Stimulated activated CD4-positive, alpha-beta T cell treated with anti-CD3 and anti-CD28 coated beads, Interleukin-15, amount 100 ng/mL, for 48 hours (primary cell): ENCODE measurements around the gene PPP1R9B.

ENCODE experiments used
- DNase-seq, 2 donors: peaks; one replicate each; pipeline ENCODE4 v3.0.0-alpha.2; 2020; ENCODE audit warnings: low read depth in 2 of 2

The PPP1R9B gene

GRCh38 chr17:50187751-50188530 lies 37.5 kb upstream of the PPP1R9B start:
- DNase-seq: no peak

GRCh38 chr17:50187394-50187725 lies 36.9 kb upstream of the PPP1R9B start:
- no peak for DNase-seq

- no peak for DNase-seq
Observed at GRCh38 chr17:50186661-50187393, 36.4 kb upstream of the PPP1R9B start.

- DNase-seq: no peak
Observed at GRCh38 chr17:50185631-50186471, 35.4 kb upstream of the PPP1R9B start.

- DNase-seq: no peak
Observed at GRCh38 chr17:50184611-50185398, 34.3 kb upstream of the PPP1R9B start.

GRCh38 chr17:50184064-50184463 lies 33.6 kb upstream of the PPP1R9B start:
- no peak for DNase-seq

- no peak for DNase-seq
Observed at GRCh38 chr17:50183421-50183994, 33.0 kb upstream of the PPP1R9B start.

GRCh38 chr17:50182783-50183420 lies 32.4 kb upstream of the PPP1R9B start:
- DNase-seq: no peak

GRCh38 chr17:50181591-50182560 lies 31.4 kb upstream of the PPP1R9B start:
- no peak for DNase-seq

- DNase-seq: no peak
Observed at GRCh38 chr17:50181144-50181543, 30.7 kb upstream of the PPP1R9B start.

- no peak for DNase-seq
Observed at GRCh38 chr17:50180620-50181019, 30.1 kb upstream of the PPP1R9B start.

- DNase-seq: no peak
Observed at GRCh38 chr17:50180111-50180510, 29.6 kb upstream of the PPP1R9B start.

- peak; percentile 25 to 31 for DNase-seq
Observed at GRCh38 chr17:50177983-50178834, 27.7 kb upstream of the PPP1R9B start.

- DNase-seq: no peak
Observed at GRCh38 chr17:50177476-50177875, 27.0 kb upstream of the PPP1R9B start.

- DNase-seq: no peak
Observed at GRCh38 chr17:50176559-50177357, 26.3 kb upstream of the PPP1R9B start.

GRCh38 chr17:50175035-50175807 lies 24.7 kb upstream of the PPP1R9B start:
- no peak for DNase-seq

- DNase-seq: no peak
Observed at GRCh38 chr17:50174444-50174843, 24.0 kb upstream of the PPP1R9B start.
